ENCODE data around the gene CRNN.

The CRNN gene

DNA sequence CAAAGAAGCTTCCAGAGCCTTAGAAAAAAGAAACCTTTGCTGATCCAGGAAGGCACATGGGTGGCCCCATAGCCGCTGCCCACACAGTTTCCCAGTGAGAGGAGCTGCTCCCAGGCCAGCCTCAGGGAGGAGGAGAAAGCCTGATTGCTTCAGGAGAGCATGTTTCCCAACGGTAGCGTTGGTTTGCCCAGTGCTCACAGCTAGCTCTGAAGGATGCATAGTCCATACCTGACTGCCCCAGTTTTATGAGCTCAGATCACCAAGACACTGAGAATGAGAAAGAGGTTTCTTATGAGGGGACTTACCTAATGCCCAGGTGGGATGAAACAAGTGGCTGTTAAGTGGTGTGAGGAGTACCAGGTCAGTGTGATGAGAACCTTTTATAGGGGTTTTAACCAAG, at the start of gene CRNN:
TSS of gene CRNN (minus strand) at position 355 of the 400 bp plus-strand sequence. CDS start 2,030 bp downstream, outside the sequence.
- no peak for DNase-seq

DNA sequence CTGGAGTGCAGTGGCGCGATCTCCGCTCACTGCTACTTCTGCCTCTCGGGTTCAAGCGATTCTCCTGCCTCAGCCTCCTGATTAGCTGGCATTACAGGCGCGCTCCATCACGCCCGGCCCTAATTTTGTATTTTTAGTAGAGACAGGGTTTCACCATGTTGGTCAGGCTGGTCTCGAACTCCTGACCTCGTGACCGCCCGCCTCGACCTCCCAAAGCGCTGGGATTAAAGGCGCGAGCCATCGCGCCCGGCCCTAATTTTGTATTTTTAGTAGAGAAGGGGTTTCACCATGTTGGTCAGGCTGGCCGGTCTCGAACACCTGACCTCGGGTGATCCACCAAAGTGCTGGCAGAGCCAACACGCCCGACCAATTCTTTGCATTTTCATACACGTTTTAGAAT, 48.6 kb upstream of the CRNN start:
- no peak for DNase-seq

DNA sequence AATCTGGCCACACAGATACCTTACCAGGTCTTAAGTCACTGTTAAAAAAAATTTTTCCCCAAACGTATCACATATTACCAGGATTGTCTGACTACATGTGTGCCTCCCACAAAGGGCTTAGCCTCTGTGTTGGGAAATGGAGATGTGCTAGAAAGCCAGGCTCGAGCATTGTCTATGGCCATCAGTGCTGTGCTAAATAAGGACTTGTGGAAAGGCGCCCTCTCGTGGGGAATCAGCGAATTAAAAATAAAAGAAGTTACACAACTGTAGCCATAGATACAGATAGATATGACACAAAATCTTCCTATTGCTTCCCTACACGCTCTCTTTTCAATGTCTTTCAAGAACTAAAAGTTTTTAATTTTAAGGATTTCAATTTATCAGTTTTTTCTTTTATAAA, 47.5 kb upstream of the CRNN start:
- peak; percentile 54 to 65 for DNase-seq

DNA sequence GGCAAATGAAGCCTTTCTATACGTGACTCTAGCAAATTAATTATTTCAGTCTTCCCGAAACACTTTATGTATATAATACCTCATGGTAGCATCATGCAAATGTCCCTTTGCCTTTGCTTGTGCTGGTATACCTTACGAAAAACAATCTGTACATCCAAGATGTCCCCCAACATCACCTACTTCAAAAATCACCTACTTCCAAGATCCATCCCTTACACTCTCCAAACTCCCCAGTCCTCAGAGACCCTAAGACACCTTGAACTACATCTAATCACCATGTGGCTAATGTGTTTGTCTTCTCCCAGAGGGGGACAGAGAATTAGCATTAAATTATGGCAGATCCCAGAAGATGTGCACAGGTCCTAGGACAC, 46.5 kb upstream of the CRNN start:
- DNase-seq: no peak

DNA sequence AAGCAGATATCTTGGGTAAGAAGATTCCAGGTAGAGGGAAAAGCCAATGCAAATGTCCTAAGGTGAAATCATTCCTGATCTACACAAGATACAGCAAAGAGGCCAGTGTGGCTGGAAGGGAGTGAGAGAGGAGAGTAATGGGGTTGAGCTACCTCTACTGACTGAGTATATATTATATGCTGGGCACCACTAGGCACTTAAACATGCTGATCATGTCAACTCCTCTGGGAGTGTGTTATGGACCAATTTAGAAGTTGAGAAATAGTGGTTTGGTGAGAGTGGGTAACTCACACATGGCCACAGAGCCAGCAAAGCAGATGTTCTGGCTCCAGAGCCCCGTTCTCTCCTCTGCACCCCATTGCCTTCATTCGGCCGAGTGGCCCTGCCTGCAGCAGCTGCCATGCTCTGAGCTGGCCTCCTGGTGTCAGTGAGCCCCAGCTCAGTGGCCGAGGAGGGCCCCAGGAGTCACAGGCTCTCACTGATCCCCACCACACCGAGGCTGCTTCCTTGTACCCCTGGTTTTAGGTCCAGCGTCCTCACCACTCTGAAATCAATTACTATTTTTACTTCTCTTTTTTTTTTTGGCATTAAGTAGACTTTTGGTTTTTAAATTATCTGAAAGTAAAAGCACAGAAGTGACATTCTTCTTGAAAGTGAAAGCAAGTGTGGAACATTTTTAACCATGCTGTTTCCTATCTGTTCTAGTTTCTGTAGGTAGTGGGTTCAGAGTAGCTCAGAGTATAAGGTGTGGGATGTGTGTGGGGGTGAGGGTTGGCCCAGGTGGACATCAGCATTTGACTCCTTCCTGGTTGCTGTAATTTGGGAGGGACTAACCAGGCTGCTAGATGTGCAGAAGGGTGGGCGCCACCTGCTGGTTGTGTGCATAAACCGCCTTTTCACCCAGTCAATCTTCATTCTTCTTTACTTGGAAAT, 45.8 kb upstream of the CRNN start:
- DNase-seq: peak; percentile 78 to 82

DNA sequence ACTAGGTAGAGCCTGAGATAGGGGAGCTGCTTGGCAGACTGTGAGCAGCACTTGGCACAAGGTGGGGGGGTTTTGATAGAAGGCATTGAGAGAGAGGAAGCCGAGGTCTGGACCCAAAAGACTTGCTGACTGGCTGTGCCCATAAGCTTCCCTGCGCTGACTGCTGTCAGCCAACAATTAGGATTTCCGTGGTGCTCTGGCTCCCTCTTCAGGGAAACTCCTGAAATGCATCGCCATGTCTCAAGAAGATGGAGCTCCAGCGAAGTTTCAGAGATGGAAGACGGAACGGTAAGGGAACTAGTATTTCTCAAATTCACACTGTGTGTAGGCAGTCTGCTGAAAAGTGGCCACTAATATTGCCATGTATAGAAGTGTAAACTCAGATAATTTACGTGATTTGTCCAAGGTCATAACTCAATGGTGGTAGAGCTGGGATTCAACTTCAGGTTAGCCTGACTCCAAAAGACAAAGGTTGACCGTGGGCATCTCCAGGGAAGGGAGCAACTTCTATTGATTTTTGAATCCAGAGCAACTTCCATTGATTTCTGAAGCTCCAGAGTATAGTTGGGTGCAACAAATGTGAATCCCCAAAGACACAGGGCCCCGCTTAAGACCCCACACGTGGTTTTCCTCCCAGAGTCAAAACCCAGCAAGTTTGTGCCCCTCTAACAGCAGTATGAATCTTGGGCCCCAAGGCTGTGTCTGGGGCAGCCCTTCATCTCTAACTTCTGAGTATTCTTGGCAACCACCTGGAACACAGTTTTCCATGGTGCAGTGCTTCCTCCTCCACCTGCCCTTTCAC, 44.5 kb upstream of the CRNN start:
- DNase-seq: peak; percentile 86 to 89

DNA sequence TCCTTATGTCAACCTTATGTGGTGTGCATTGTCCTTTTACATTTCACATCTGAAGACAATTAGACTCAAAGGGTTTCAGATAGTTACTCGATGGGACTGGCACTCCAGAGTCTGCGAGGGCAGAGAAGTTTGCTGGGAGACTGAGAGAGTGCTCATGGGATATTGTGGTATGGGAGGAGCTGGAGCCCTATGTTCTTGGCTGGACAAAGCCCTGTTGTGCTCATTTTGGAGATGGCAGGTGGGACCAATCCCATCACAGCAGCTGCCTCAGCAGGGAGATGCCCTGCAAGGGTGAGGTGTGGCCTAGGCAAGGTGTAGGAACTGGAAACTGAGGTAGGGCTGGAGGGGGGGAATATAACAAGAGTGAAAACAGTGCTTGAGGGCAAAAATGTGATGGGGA, 43.5 kb upstream of the CRNN start:
- no peak for DNase-seq

DNA sequence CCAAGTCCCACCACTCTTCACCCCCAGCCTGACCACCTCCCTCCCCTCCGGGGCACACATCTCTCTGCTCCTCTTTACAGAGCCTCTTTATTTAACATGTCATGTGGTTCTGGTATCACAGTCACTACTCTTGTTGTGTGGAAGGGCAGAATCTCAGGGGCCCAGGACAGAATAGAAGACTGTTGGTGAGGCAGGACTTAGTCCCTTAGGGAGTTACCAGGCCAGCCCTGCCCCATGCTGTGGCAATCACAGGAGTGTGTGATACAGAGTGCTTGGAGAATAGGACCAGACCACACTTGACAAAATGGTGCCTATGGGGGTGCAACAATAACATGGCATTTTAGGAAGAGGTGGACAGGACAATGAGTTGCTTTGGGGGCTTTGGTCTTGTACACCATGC, 43.0 kb upstream of the CRNN start:
- no peak for DNase-seq

DNA sequence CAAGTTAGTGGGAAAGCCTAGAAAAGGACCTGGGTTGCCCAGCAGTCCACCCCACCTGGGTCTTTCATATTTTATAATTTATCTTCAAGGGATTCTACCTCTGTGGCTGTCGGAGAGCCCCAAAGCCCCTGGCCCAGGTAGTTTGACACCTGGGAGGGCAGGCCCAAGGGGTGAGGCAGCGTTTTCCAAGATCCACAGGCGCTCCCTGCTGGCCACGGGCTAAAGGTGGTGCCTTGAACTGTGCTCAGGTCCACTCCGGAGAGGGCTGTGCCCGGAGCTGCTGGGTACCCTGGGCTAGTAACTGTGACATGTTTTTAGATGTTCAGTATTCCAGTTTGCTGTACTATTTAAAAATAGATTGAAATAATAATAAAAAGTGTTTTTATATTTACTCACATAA, 37.2 kb upstream of the CRNN start:
- no peak for DNase-seq

DNA sequence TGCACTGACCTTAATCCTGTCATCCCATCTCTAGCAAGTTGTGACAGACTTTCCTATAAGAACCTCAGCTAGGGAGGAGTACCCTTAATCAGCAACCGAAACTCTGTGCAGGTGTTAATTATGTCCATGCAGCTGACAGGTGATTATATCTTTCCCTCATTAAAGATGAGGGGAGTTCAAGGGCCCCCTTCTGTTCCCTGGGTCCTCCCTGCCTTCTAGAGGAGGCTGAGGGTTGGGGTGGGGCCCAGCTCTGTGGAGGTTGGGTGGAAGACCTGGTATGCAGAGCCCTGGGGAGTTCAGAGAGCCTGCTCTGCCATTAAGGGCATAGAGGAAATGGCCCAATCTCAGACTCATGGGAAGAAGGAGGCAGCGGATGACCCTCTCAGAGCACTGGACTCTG, 35.6 kb upstream of the CRNN start:
- no peak for DNase-seq

DNA sequence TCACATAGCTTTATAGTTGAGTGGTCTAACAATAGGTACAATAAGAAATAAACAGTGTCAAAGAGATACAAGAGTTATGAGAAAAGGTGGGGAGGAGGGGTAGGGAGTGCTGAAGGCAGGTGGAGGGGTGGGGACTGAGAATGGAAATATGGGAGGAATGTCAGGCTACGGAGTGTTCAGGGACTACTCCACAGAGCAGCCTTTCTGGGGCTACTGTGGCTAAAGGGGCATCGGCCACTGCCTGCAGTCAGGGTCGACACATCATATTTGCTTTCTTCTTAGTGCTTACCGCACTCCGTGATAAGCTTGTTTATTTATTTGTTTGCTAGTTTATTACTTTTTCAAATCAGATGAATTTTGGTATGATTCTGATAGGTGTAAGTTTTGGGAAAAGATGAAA, 34.4 kb upstream of the CRNN start:
- DNase-seq: no peak

DNA sequence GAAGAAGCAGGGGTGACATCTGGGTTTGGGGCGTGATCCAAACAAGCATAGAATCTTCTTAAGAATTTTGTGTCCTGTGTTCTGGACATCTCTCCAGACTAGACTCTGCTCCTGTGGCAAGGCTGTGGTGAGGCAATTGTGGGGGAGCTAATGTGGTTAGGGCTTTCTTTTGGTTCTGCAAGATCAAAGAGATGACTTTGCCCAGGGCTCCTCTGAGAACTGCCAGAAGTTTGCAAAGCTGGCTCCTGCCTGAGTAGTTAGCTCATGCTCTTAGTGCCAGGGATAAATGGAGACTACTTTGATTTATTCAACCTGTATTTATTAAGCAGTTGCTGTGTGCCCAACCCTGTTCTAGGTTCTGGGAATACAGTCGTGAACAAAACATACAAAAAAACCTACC, 34.0 kb upstream of the CRNN start:
- DNase-seq: no peak

DNA sequence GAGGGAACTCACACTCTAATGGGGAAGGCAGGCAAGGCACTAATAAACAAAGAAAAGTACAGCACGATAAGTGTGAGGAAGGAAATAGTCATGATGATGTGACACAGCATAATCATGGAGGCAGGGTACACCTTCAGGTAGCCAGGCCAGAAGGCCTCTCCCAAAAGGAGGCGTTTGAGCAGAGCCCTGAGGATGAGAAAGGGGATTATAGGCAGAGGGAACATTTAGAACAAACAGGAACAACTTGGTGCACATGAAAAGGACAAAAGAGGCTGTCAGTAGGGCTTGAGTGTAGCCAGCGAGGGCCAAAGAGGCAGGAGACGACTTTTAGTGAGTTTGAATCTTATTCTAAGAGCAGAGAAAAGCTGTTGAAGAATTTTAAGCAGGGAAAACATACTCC, 33.4 kb upstream of the CRNN start:
- DNase-seq: no peak

DNA sequence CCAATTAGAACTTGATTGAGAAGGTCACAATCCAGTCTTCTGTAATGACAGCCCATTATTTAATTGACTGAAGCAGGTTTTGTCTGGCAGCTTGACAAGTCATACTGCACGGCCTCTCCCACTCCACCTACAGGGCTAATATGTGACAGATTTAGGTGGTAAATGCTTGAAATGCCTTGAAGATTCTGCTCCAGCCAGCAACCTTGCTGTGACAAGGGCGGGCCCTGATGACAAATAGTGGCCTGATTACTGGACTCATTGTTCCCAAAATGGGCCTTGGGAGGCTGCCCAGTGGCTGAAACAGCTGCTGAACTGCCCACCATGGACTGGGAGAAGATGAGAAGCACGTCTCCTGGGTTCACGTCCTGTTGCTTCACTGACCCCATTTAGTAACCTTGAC, 30.0 kb upstream of the CRNN start:
- no peak for DNase-seq

DNA sequence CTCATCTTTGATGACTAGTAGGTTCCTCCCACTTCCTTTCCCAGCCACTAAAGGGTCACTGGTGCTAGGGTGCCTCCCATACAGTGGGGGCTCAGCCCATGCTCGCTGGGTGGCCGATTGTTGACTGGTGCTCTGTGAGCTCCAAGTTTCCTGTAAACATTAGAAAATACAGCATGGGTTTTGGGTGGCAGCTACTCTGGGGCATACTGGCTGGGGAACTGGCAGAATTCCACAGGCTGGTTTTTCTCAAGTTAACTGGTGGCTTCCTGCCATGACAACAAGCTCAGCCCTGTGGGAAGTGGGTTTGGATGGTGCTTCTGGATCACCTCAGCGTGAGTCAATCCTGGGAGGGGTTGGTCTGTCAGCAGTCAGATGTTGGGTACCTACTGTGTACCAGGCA, 28.7 kb upstream of the CRNN start:
- DNase-seq: no peak

DNA sequence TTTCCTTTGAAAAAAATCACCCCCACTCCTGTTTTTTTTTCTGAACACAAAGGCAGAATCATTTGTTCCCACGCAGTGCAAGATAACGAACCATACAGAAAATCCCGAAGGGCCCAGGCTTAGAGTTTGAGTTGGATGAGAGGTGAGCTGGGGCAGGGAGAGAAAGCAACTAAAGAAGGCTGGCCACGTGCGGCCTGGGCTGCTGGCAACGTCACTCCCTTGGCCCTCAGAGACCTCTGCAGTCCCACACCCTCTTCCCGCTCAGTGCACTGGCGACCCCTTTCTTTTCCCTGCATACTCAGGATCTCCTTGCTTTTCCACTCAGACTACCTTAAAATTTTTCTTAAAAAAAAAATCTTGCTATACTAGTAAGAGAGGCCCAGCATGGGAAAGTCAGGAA, 28.2 kb upstream of the CRNN start:
- DNase-seq: no peak

DNA sequence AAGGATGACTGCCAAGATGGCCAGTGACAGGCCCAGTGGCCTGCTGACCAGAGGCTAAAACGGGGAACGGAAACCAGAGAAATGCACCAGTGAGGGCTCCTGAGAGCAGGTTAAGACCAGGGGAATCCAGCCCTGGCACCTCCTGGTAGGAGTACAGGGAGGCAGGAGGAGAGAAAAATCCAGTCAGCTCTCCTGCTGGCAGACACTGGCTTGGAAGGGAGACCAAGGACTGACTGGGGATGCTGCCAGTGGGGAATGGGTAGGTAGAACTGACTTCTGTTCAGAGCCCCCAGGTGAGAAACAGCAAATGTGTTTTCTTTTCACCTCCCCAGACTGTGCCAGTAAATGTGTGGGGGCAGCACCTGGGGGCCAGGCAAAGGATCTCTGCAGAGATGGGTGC, 27.7 kb upstream of the CRNN start:
- no peak for DNase-seq

DNA sequence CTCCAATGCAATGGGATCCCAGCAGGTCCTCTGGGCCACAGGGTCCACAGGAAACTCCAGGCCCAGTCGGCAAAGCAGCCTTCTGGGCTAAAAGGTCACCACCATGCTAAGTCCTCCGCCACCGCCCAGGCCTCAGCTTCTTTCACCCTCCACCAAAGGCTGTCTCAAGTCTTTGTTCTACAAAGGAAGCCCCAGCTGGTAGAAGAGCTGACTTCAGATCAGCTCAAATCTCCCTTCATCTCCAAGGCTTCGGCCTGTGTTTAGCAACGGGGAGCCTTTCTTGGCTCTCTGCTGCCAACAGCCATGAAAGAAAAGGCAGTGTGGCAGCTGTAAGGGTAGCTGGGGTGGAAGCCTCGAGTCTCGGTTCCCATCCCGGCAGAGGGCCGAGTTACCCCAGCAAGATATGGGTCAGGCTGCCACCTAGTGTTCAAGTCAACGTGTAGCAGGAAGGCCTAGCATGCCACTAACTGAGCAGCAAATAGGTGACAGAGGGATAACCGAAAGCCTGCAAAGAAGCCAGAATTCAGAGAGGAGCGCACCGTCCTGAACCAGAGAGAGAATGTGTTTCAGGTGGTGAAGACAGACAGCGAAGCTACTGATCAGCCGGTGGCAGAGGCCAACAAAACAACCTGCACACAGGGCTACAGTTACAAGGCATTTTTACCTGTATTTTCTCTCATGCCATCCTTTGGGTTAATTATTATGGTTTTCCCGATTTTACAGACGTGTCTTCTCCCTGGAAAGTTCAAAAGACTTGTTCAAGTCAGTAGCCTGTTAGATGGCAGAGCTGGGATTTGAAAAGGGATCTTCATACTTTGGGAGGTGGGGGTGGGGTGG, 26.8 kb upstream of the CRNN start:
- DNase-seq: peak; percentile 66 to 72

DNA sequence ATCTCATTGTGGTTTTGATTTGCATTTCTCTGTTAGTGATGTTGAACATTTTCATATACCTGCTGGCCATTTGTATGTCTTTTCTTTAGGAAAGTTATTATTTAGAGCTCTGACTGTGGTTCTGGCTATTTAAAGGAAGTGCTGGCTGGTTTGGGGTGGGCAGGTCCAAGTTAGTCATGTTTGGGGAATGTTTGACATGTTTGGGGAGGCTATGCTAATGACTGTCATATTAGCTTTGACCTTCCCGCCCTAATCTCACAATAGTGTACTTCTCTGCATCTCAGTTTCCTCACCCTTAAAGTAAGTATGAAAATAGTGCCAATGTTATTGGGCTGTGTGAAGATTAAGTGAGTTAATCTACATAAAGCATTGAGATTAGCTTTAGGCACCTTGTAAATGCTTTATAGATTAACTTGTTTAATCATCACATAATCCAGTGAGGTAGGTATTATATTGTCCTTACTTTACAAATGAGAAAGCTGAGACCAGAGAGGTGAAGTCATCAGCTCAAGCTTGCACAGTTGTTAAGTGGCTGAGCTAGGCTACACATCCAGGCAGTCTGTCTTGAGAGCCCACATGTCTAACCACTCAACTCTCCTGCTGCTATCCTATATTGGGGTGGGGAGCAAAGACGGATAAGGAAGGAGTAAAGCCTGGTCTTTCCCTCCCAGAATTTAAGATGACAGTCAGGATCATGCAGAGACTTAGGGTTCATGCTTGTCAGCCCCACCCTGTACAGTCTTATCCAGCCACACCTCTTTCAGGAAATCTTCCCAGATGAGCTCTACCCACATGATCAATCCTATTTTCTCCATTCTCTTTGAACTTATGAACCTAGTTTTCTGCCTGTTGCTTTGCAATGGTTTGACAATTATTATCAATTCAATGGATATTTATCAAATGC, 22.8 kb upstream of the CRNN start:
- no peak for DNase-seq

DNA sequence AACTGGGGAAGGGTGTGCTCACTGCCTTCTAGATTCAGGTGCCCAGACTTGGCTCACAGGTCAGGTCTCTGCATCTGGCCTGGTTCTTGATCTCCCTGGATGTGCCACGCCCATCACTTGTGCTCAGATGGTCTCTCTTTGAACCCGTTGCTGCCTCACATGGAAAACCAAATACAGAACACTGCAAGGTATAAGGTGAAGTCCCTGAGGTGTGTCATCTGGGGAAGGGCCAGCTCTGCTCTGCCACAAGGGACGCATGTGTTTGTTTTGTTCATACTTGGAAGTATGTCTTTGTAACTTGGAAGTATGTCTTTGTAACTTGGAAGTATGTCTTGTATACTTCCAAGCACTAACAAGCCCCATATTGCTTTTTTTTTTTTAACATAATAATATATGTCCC, 13.4 kb upstream of the CRNN start:
- no peak for DNase-seq

DNA sequence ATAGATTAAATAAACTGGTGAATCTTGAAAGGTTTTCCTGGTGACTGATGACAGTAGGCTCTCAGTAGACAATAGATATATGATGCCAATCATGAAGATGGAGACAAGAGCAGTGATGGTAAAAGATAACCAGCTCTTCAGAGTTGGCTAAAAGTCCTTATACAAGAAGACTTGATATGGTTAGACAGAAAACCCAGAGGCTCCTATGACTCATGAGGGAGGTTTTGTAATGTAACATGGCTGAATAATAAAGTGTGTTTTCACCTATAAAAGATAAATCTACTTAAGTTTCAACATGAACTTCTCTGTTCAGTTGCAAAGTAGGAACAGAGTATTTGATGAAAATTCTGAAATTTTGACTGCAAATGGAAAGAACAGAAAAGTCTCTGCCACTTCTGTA, 12.7 kb upstream of the CRNN start:
- DNase-seq: no peak

DNA sequence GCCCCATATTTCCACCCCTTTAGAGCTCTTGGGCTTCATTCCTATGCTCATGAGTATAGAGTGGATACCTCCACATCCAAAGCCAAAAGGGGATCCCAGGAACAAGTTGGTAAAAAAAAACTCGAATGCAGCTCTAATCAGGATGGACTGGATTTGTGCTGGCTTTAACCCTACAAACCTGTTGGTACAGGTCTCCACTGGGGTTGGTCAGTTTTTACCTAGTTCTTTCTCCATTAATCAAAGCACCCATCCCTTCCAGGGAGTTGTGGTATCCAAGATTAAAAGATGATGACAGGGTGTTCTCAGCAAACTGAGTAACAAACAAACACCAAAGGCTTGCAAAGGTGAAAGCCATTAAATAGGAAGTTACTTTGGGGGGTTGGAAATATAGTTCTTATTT, 5.9 kb upstream of the CRNN start:
- DNase-seq: no peak
